Nephron (organoid): ENCODE data around the gene COL11A2.

Source experiments
- H3K27ac Mint-ChIP-seq, 3 experiments: 2 replicates each; pipeline ENCODE4 v1.8.0; 2020; ENCODE audit warnings: mixed read lengths in 3 of 3, mild to moderate bottlenecking in 2 of 3, moderate library complexity in 1 of 3
- H3K27me3 Mint-ChIP-seq: 2 replicates; pipeline ENCODE4 v1.8.0; 2021; ENCODE audit warnings: low read depth, mild to moderate bottlenecking, moderate library complexity, mixed read lengths
- H3K36me3 Mint-ChIP-seq: 2 replicates; pipeline ENCODE4 v1.8.0; 2020; ENCODE audit warnings: low read depth, mixed read lengths
- H3K4me1 Mint-ChIP-seq: 2 replicates; pipeline ENCODE4 v1.8.0; 2020; ENCODE audit warnings: mixed read lengths
- H3K4me3 Mint-ChIP-seq, 3 experiments: 2 replicates each; pipeline ENCODE4 v1.8.0; 2020; ENCODE audit warnings: mild to moderate bottlenecking in 3 of 3, mixed read lengths in 3 of 3, moderate library complexity in 2 of 3
- H3K9me3 Mint-ChIP-seq: 2 replicates; pipeline ENCODE4 v1.8.0; 2020; ENCODE audit warnings: mixed read lengths
- CTCF ChIP-seq, 3 experiments: fragments of 200-600 bp; sonication (generic); IDR thresholded peaks; one replicate each; pipeline ENCODE4 v1.5.0; 2021; ENCODE audit warnings: antibody characterized with exemption in 3 of 3; ENCODE audit not compliant: unreplicated experiment in 3 of 3

Gene COL11A2

GRCh38 chr6:33120001-33120400 is 72.3 kb downstream of the COL11A2 start:
- no peak for TF ChIP-seq CTCF (IDR thresholded peaks at IDR 0.05; ENCODE audit: unreplicated experiment in 3 of 3)
- H3K36me3 Mint-ChIP-seq, result no peaks in the 10 kb centered on the region
- no peak overlapping the region for H3K4me3 Mint-ChIP-seq
- peaks cover 9% of the 10 kb centered on the region for H3K9me3 Mint-ChIP-seq
- H3K27me3 Mint-ChIP-seq, result peaks cover 66% of the 10 kb centered on the region
- H3K27ac Mint-ChIP-seq, result no peak overlapping the region
- peaks cover 14% of the 10 kb centered on the region for H3K4me1 Mint-ChIP-seq

- Mint-ChIP-seq H3K4me1 (peaks cover 14% of the 10 kb centered on the region), H3K4me3 (no peak overlapping the region), H3K36me3 (no peaks in the 10 kb centered on the region), H3K9me3 (peaks cover 3% of the 10 kb centered on the region), H3K27ac (no peak overlapping the region), H3K27me3 (peaks cover 79% of the 10 kb centered on the region)
- peak; percentile 73 to 82 (median 74) for TF ChIP-seq CTCF (IDR thresholded peaks at IDR 0.05; ENCODE audit: unreplicated experiment in 3 of 3)
Measured at GRCh38 chr6:33118525-33119123, 73.6 kb downstream of the COL11A2 start.

- H3K4me1 Mint-ChIP-seq, result peaks cover 14% of the 10 kb centered on the region
- H3K27ac Mint-ChIP-seq, result no peak overlapping the region
- H3K4me3 Mint-ChIP-seq, result peak overlapping the region in 1 of 3 experiments; percentile 55
- TF ChIP-seq CTCF (IDR thresholded peaks at IDR 0.05; ENCODE audit: unreplicated experiment in 3 of 3), result no peak
- no peaks in the 10 kb centered on the region for H3K9me3 Mint-ChIP-seq
- peaks cover 86% of the 10 kb centered on the region for H3K27me3 Mint-ChIP-seq
- no peaks in the 10 kb centered on the region for H3K36me3 Mint-ChIP-seq
Measured at GRCh38 chr6:33117811-33118277, 74.4 kb downstream of the COL11A2 start.

GRCh38 chr6:33116841-33117711 is 75.2 kb downstream of the COL11A2 start:
- Mint-ChIP-seq H3K27me3 (peaks cover 84% of the 10 kb centered on the region), H3K36me3 (no peaks in the 10 kb centered on the region), H3K4me3 (peak overlapping the region; percentile 12 to 55 (median 45)), H3K27ac (no peak overlapping the region), H3K9me3 (no peaks in the 10 kb centered on the region), H3K4me1 (peaks cover 14% of the 10 kb centered on the region)
- no peak for TF ChIP-seq CTCF (IDR thresholded peaks at IDR 0.05; ENCODE audit: unreplicated experiment in 3 of 3)

- TF ChIP-seq CTCF (IDR thresholded peaks at IDR 0.05; ENCODE audit: unreplicated experiment in 3 of 3), result no peak
- peak overlapping the region; percentile 12 to 55 (median 45) for H3K4me3 Mint-ChIP-seq
- H3K27me3 Mint-ChIP-seq, result peaks cover 79% of the 10 kb centered on the region
- peaks cover 14% of the 10 kb centered on the region for H3K4me1 Mint-ChIP-seq
- H3K9me3 Mint-ChIP-seq, result no peaks in the 10 kb centered on the region
- H3K36me3 Mint-ChIP-seq, result no peaks in the 10 kb centered on the region
- H3K27ac Mint-ChIP-seq, result no peak overlapping the region
Measured at GRCh38 chr6:33116417-33116816, 75.8 kb downstream of the COL11A2 start.
